A549 treated with CpdA at 1 μM for 4 hours (cell line): ENCODE measurements around the gene DNMT1. TPM values are rescaled to one million over a fixed set of nuclear protein-coding genes. Genes with fewer than 3 reads are reported as not detected.

Source experiments
- total RNA-seq: library from RNA; stranded (reverse); fragments of 200-300 nt; extraction: Qiagen RNA extraction; gene quantifications from 5 replicates; pipeline ENCODE4 v1.2.3, GENCODE V29; 2022; ENCODE audit warnings: low read depth

DNMT1 gene
- 63.0 to 73.0 TPM (median 65.9 TPM) in 5 replicates for total RNA-seq

GRCh38 chr19:10194500-10195198 is at the start of gene DNMT1:
DNMT1 (minus strand) TSS chr19:10194953; CDS start chr19:10194899, 54 bp downstream.

GRCh38 chr19:10230861-10231611 is 36.3 kb upstream of the DNMT1 start, which contains the start of gene S1PR2:
S1PR2 (minus strand) TSS chr19:10231331; CDS start chr19:10224905, 6,426 bp downstream.

DNA sequence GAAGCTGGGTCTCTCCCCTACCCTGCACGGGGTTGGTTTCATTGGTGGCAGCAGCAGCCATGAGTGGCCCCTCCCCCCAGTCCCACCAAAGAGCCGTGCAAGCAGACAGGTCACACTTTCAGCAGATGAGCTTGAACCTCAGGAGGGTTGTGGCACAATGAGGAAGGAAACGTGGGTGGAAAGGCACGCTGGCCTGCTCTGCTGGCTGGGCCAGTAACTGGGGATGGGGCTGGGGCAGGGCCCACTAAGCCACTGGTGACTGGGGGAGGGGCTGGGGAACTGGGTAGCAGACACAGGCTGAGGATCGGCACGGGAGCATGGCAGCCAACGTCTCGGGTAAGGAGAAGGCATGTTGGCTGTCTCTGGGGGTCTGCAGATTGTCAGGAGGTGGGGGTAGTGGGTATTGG is 83.3 kb downstream of the DNMT1 start, which contains the start of gene P2RY11:
Gene P2RY11, plus strand, starts transcription at position 289 of the 407 bp plus-strand sequence. Its CDS starts 29 bp downstream, at position 318.

DNA sequence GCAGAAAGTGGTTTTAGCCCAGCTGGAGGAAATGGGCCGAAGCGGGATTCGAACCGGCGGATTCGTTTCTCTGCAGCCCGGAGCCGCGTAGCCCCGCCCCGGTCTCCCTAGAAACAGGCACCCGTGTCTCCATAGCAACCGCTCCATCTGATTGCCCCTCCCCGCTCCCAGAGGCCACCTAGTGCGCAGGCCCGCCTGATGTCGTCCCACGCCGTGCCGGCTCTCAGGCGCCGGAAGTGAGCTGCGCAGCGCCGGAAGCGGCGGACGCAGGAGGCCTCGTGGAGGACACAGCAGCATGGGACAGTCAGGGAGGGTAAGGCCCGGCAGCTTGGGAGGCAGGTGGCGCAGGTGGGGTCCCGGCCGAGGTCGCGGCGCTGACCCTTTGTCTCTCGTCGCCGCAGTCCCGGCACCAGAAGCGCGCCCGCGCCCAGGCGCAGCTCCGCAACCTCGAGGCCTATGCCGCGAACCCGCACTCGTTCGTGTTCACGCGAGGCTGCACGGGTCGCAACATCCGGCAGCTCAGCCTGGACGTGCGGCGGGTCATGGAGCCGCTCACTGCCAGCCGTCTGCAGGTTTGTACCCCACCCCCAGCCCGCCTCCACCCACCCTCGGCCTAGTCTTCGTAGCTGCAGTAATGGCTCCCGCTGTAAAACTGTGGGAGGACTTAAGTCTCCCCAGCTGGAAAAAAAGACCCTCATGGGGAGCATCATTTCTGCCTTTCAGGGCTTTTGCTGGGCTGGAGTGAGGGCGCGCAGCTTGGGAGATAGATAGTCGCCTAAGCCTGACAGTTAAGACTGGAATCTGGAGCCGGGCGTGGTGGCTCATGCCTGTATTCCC is 88.4 kb downstream of the DNMT1 start, which contains the start of gene PPAN:
Gene PPAN, plus strand, starts transcription at position 263 of the 837 bp plus-strand sequence. Its CDS starts 33 bp downstream, at position 296.

DNA sequence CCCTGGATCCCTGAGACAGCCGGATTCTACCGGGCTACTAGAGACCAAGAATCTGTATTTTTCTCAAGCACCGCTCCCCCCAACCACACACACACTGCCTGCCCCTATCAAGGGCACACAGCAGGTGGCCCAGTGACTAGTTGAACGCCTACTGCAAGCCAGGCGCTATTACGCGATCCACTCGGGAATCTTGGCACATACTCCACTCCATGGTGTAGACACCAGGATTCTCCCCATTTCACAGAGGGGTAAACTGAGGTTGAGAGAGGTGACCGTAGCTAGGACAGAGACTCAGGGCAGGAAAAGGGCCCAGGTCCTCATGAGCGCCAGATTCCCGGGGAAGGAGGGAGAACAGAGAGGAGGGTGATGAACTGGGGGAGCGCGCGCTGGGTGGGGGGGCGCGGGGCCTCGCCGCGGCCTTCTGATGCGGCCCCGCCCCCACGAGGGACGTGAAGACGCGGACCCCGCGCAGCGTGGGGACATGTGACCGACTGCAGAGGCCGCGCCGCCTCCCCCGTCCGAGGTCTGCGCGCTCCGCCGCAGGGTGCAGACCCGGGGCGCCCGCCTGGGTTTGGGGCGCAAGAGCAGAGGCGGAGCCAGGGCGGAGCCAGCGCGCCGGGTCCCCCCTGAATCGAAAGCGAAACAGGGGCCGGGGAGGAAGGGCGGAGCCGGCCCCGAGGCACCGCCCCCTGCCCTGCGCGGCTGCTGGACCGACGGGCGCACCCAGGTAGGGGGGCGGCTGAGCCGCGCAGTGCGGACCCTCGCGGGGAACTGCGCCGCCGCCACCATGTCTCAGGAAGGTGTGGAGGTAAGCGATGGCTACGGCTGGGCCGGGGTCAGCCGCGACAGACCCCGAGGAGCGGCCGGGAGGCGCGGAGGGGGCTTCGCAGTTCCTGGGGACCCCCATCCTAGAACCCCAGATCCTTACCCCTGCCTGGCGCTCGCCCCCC is 108.8 kb downstream of the DNMT1 start, which contains the start of gene SHFL:
Gene SHFL, plus strand, starts transcription at position 677 of the 950 bp plus-strand sequence. Its CDS starts 111 bp downstream, at position 788.

Other genes with a start within 250 kb of the DNMT1 start
- 3.8 to 5.2 TPM (median 4.0 TPM) in 5 replicates for gene COL5A3, start 184.4 kb downstream of the DNMT1 start, total RNA-seq
- 0.28 to 0.82 TPM (median 0.45 TPM) in 5 replicates for gene RDH8, start 181.5 kb downstream of the DNMT1 start, total RNA-seq
- 7.2 to 8.7 TPM (median 8.0 TPM) in 5 replicates for gene SHFL, start 108.6 kb downstream of the DNMT1 start, total RNA-seq
- gene ANGPTL6, start 92.3 kb downstream of the DNMT1 start, total RNA-seq = 0.07 to 0.27 TPM (median 0.08 TPM) in 5 replicates
- gene PPAN, start 88.6 kb downstream of the DNMT1 start, total RNA-seq = 41.6 to 62.8 TPM (median 53.8 TPM) in 5 replicates
- gene P2RY11, start 83.3 kb downstream of the DNMT1 start, total RNA-seq = 6.8 to 13.7 TPM (median 7.8 TPM) in 5 replicates
- 163 to 185 TPM (median 168 TPM) in 5 replicates for gene EIF3G, start 75.1 kb downstream of the DNMT1 start, total RNA-seq
- 1.0 to 1.6 TPM (median 1.2 TPM) in 5 replicates for gene S1PR2, start 36.4 kb upstream of the DNMT1 start, total RNA-seq
- gene MRPL4, start 57.3 kb upstream of the DNMT1 start, total RNA-seq = 55.5 to 80.2 TPM (median 74.8 TPM) in 5 replicates
- gene ICAM1, start 76.2 kb upstream of the DNMT1 start, total RNA-seq = 3.4 to 7.4 TPM (median 4.9 TPM) in 5 replicates
- gene ICAM4, start 92.0 kb upstream of the DNMT1 start, total RNA-seq = 0.10 to 0.20 TPM in 2 of 5 replicates, not detected in the others
- 0.52 to 0.84 TPM (median 0.61 TPM) in 5 replicates for gene ICAM5, start 95.0 kb upstream of the DNMT1 start, total RNA-seq
- gene ZGLP1, start 114.9 kb upstream of the DNMT1 start, total RNA-seq = 0.82 to 3.4 TPM (median 2.0 TPM) in 5 replicates
- 26.3 to 41.5 TPM (median 33.5 TPM) in 5 replicates for gene FDX2, start 121.1 kb upstream of the DNMT1 start, total RNA-seq
- 21.6 to 31.6 TPM (median 29.0 TPM) in 5 replicates for gene RAVER1, start 138.6 kb upstream of the DNMT1 start, total RNA-seq
- gene ICAM3, start 144.7 kb upstream of the DNMT1 start, total RNA-seq = 5.2 to 10.3 TPM (median 10.0 TPM) in 5 replicates
- gene TYK2, start 185.6 kb upstream of the DNMT1 start, total RNA-seq = 34.1 to 48.3 TPM (median 45.9 TPM) in 5 replicates
- gene CDC37, start 208.6 kb upstream of the DNMT1 start, total RNA-seq = 159 to 206 TPM (median 185 TPM) in 5 replicates
- gene PDE4A, start 225.6 kb upstream of the DNMT1 start, total RNA-seq = 3.7 to 5.2 TPM (median 5.1 TPM) in 5 replicates